Left lung (tissue), 10 donors: Measurements from ENCODE around the gene ARHGEF28. TPM values are rescaled to one million over a fixed set of nuclear protein-coding genes. Genes with fewer than 3 reads are reported as not detected.

ENCODE experiments used
- ATAC-seq: fragments of 200-7000 bp; cut with Tn5 transposase; one replicate; pipeline ENCODE4 v1.9.1; 2020; ENCODE audit warnings: moderate library complexity
- DNase-seq, 4 donors: peaks; one replicate each; pipeline ENCODE4 v3.0.0-alpha.2; 2013 to 2020
- H3K27ac ChIP-seq, 2 donors: fragments of 200-600 bp; sonication (generic) in 1 of 2; one replicate each; pipeline versions ENCODE4 v1.5.0 to v1.8.0; 2020 to 2021
- H3K27me3 ChIP-seq, 2 donors: fragments of 200-600 bp; sonication (generic) in 1 of 2; one replicate each; pipeline versions ENCODE4 v1.5.0 to v1.8.0; 2020 to 2021
- H3K36me3 ChIP-seq, 2 donors: fragments of 200-600 bp; sonication (generic) in 1 of 2; one replicate each; pipeline versions ENCODE4 v1.5.0 to v1.8.0; 2020 to 2021
- H3K4me1 ChIP-seq, 2 donors: fragments of 200-600 bp; one replicate each; pipeline ENCODE4 v1.8.0; 2021
- H3K4me3 ChIP-seq, 2 donors: fragments of 200-600 bp; sonication (generic) in 1 of 2; one replicate each; pipeline versions ENCODE4 v1.5.0 to v1.8.0; 2020 to 2021; ENCODE audit warnings: mild to moderate bottlenecking in 1 of 2
- H3K9me3 ChIP-seq, 2 donors: fragments of 200-600 bp; sonication (generic) in 1 of 2; one replicate each; pipeline versions ENCODE4 v1.5.0 to v1.8.0; 2020 to 2021
- intact Hi-C, 2 donors: fragments of 100-400 bp; cut with DNase I; formaldehyde crosslinking; loops; one replicate each; pipeline versions ENCODE4 v1.11.2 to v1.14.2; 2022
- polyA plus RNA-seq, 6 donors: library from polyadenylated mRNA; unstranded; fragments of 120-200 nt; gene quantifications; one replicate each; pipeline ENCODE4 v1.2.1, GENCODE V29; 2013; ENCODE audit not compliant: insufficient read length in 6 of 6
- total RNA-seq, 2 donors: library from RNA; stranded (reverse); fragmentation: NEBNext Ultra II Directional; extraction: Animal tissue kit (Norgen Biotek cat#: 25700); gene quantifications; one replicate each; pipeline ENCODE4 v1.2.1, GENCODE V29; 2021
- TF ChIP-seq, protein P1 (sequence below), 2 donors: fragments of 200-600 bp; sonication (generic) in 1 of 2; IDR thresholded peaks; one replicate each; pipeline versions ENCODE4 v1.5.0 to v1.8.0; 2021; ENCODE audit warnings: antibody characterized with exemption in 2 of 2
- donor health status: DM: no; HTN: yes; CAD: no.
- donor health status: DM: no; HTN: no; CAD: no.

ARHGEF28 gene
- total and polyA plus RNA-seq, 8 donors, result 8.4 to 16.4 (median 10.3) TPM

- H3K27me3 ChIP-seq, result no peaks in the 10 kb centered on the region
- H3K9me3 ChIP-seq, result no peaks in the 10 kb centered on the region
- ATAC-seq, result no peak
- no peak for DNase-seq
- no peak overlapping the region for H3K27ac ChIP-seq
- TF ChIP-seq, protein P1, sequence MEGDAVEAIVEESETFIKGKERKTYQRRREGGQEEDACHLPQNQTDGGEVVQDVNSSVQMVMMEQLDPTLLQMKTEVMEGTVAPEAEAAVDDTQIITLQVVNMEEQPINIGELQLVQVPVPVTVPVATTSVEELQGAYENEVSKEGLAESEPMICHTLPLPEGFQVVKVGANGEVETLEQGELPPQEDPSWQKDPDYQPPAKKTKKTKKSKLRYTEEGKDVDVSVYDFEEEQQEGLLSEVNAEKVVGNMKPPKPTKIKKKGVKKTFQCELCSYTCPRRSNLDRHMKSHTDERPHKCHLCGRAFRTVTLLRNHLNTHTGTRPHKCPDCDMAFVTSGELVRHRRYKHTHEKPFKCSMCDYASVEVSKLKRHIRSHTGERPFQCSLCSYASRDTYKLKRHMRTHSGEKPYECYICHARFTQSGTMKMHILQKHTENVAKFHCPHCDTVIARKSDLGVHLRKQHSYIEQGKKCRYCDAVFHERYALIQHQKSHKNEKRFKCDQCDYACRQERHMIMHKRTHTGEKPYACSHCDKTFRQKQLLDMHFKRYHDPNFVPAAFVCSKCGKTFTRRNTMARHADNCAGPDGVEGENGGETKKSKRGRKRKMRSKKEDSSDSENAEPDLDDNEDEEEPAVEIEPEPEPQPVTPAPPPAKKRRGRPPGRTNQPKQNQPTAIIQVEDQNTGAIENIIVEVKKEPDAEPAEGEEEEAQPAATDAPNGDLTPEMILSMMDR (IDR thresholded peaks at IDR 0.05), result no peak
- no peak overlapping the region for H3K4me3 ChIP-seq
- H3K4me1 ChIP-seq, result no peaks in the 10 kb centered on the region
- intact Hi-C loops, result no loop called here
- no peaks in the 10 kb centered on the region for H3K36me3 ChIP-seq
These were observed 208.7 kb downstream of the ARHGEF28 start for GRCh38 chr5:73834693-73835092.

GRCh38 chr5:73835726-73836125 is 209.7 kb downstream of the ARHGEF28 start:
- TF ChIP-seq, protein P1 (IDR thresholded peaks at IDR 0.05), result no peak
- no peak for ATAC-seq

GRCh38 chr5:73836607-73837006 is 210.6 kb downstream of the ARHGEF28 start:
- TF ChIP-seq, protein P1 (IDR thresholded peaks at IDR 0.05), result no peak
- no peak overlapping the region for H3K27ac ChIP-seq
- ATAC-seq, result no peak
- H3K4me3 ChIP-seq, result no peak overlapping the region
- no peak for DNase-seq
- H3K9me3 ChIP-seq, result no peaks in the 10 kb centered on the region
- intact Hi-C loops, result no loop called here
- H3K4me1 ChIP-seq, result no peaks in the 10 kb centered on the region
- H3K36me3 ChIP-seq, result no peaks in the 10 kb centered on the region
- H3K27me3 ChIP-seq, result no peaks in the 10 kb centered on the region

More at GRCh38 chr5:73835726-73836125, 209.7 kb downstream of the ARHGEF28 start:
- no peaks in the 10 kb centered on the region for H3K36me3 ChIP-seq
- no peaks in the 10 kb centered on the region for H3K9me3 ChIP-seq
- no peaks in the 10 kb centered on the region for H3K4me1 ChIP-seq
- intact Hi-C loops, result no loop called here
- no peak for DNase-seq
- no peaks in the 10 kb centered on the region for H3K27me3 ChIP-seq
- no peak overlapping the region for H3K27ac ChIP-seq
- H3K4me3 ChIP-seq, result no peak overlapping the region

- DNase-seq, result no peak
- TF ChIP-seq, protein P1 (IDR thresholded peaks at IDR 0.05), result no peak
- intact Hi-C loops, result no loop called here
- no peak for ATAC-seq
- H3K27me3 ChIP-seq, result no peaks in the 10 kb centered on the region
- H3K9me3 ChIP-seq, result no peaks in the 10 kb centered on the region
- no peaks in the 10 kb centered on the region for H3K36me3 ChIP-seq
- H3K4me3 ChIP-seq, result no peak overlapping the region
- no peak overlapping the region for H3K27ac ChIP-seq
- no peaks in the 10 kb centered on the region for H3K4me1 ChIP-seq
These were observed 212.9 kb downstream of the ARHGEF28 start for GRCh38 chr5:73838901-73839300.

DNA sequence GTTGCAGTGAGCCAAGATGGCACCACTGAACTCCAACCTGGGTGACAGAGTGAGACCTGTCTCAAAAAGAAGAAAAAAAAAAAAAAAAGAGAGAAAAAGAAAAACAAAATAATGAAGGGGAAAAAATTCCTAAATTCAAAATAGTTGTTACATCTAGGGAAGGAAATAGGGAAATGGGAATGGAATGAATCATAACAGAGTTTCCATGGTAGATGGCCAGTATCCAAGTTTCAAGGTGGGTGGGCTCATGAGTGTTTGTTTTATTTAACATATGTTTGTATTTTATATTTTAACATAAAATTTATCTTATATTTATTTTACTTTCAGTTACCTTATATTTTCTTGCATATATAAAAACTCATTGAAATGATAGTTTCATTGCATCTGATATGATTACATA is 215.6 kb downstream of the ARHGEF28 start:
- H3K9me3 ChIP-seq, result no peaks in the 10 kb centered on the region
- no peak overlapping the region for H3K4me3 ChIP-seq
- H3K27ac ChIP-seq, result no peak overlapping the region
- intact Hi-C loops, result no loop called here
- no peaks in the 10 kb centered on the region for H3K4me1 ChIP-seq
- DNase-seq, result no peak
- no peaks in the 10 kb centered on the region for H3K36me3 ChIP-seq
- H3K27me3 ChIP-seq, result no peaks in the 10 kb centered on the region
- no peak for ATAC-seq
- TF ChIP-seq, protein P1 (IDR thresholded peaks at IDR 0.05), result no peak
